Kidney (tissue), 14 donors: ENCODE results near the gene IFNGR1. TPM values are rescaled to one million over a fixed set of nuclear protein-coding genes. Genes with fewer than 3 reads are reported as not detected.

Source experiments
- DNase-seq, 5 donors: peaks; one replicate each; pipeline ENCODE4 v3.0.0-alpha.2; 2013 to 2020
- FAIRE-seq: peaks from 2 replicates; lab custom pipeline; 2012; peaks lifted over from hg19 to GRCh38; lab: Jason Lieb, UNC
- H3K27ac ChIP-seq, 2 donors: one replicate each; pipeline ENCODE4 v1.7.0; 2013; ENCODE audit warnings: low read depth in 2 of 2, low read length in 2 of 2, inconsistent platforms in 1 of 2
- H3K27me3 ChIP-seq: one replicate; pipeline ENCODE4 v1.7.1; 2013; ENCODE audit warnings: low read length, inconsistent platforms; ENCODE audit not compliant: control insufficient read depth, insufficient read depth
- H3K36me3 ChIP-seq, 3 donors: one replicate each; pipeline versions ENCODE4 v1.7.0 to v1.7.1; 2013; ENCODE audit warnings: low read length in 3 of 3, control low read depth in 1 of 3, inconsistent platforms in 1 of 3; ENCODE audit not compliant: insufficient read depth in 3 of 3, control insufficient read depth in 2 of 3
- H3K4me1 ChIP-seq, 3 donors: one replicate each; pipeline versions ENCODE4 v1.7.0 to v1.7.1; 2013; ENCODE audit warnings: low read length in 3 of 3, inconsistent platforms in 1 of 3, low read depth in 1 of 3; ENCODE audit not compliant: control insufficient read depth in 2 of 3, insufficient read depth in 2 of 3
- H3K4me3 ChIP-seq, 3 donors: one replicate each; pipeline versions ENCODE4 v1.7.0 to v1.8.1; 2013; ENCODE audit warnings: low read length in 3 of 3, control low read depth in 1 of 3, inconsistent platforms in 1 of 3
- H3K9ac ChIP-seq, 3 donors: one replicate each; pipeline versions ENCODE4 v1.7.0 to v1.7.1; 2013; ENCODE audit warnings: low read length in 3 of 3, control low read depth in 1 of 3, inconsistent platforms in 1 of 3
- H3K9me3 ChIP-seq, 3 donors: one replicate each; pipeline versions ENCODE4 v1.7.0 to v1.7.1; 2013; ENCODE audit warnings: low read length in 3 of 3, control low read depth in 1 of 3, inconsistent platforms in 1 of 3; ENCODE audit not compliant: control insufficient read depth in 2 of 3, insufficient read depth in 1 of 3
- CTCF ChIP-seq: IDR thresholded peaks from 3 replicates; pipeline ENCODE4 v1.5.1; 2012; ENCODE audit warnings: mild to moderate bottlenecking, moderate library complexity, borderline replicate concordance; ENCODE audit not compliant: insufficient read depth; ENCODE audit errors: extremely low read depth
- intact Hi-C: fragments of 100-400 bp; cut with DNase I; formaldehyde crosslinking; loops from one replicate; pipeline ENCODE4 v1.11.1; 2022
- polyA plus RNA-seq: library from polyadenylated mRNA; stranded (reverse); fragments of 350-450 nt; fragmentation: Illumina TruSeq; extraction: RNeasy Lipid Tissue Mini Kit (QIAGEN cat#74804); gene quantifications from one replicate; pipeline ENCODE4 v1.2.3, GENCODE V29; 2014; ENCODE audit warnings: low read depth, low replicate concordance; ENCODE audit not compliant: insufficient read depth
- total RNA-seq: library from RNA; stranded (reverse); fragmentation: NEBNext Ultra II Directional; extraction: Animal tissue kit (Norgen Biotek cat#: 25700); gene quantifications from one replicate; pipeline ENCODE4 v1.2.1, GENCODE V29; 2021
- donor health status: control.
- donor health status: control.
- donor health status: control.
- donor health status: control.
- donor health status: control.
- donor health status: DM: yes; HTN: yes; CAD: no.
- donor health status: Normal renal cell carcinoma (clear cell type).

IFNGR1 gene
- total and polyA plus RNA-seq, 2 donors from 2014 or later: 42.8 to 94.3 TPM

GRCh38 chr6:137191670-137192069 is 27.5 kb downstream of the IFNGR1 start:
- no peak for TF ChIP-seq CTCF
- no peaks in the 10 kb centered on the region for H3K4me1 ChIP-seq
- H3K9me3 ChIP-seq: no peaks in the 10 kb centered on the region
- DNase-seq: peak in 2 of 5 donors; percentile 38 to 66
- no peak overlapping the region for H3K9ac ChIP-seq
- intact Hi-C loops: no loop called here
- FAIRE-seq: no peak
- no peak overlapping the region for H3K27ac ChIP-seq
- no peaks in the 10 kb centered on the region for H3K36me3 ChIP-seq
- no peaks in the 10 kb centered on the region for H3K27me3 ChIP-seq
- no peak overlapping the region for H3K4me3 ChIP-seq

- Histone ChIP-seq H3K4me1 (no peaks in the 10 kb centered on the region), H3K9me3 (no peaks in the 10 kb centered on the region), H3K27me3 (no peaks in the 10 kb centered on the region), H3K4me3 (no peak overlapping the region), H3K9ac (no peak overlapping the region), H3K36me3 (no peaks in the 10 kb centered on the region), H3K27ac (no peak overlapping the region)
- DNase-seq (peak in 2 of 5 donors; percentile 16 to 20), FAIRE-seq (no peak)
- no peak for TF ChIP-seq CTCF
- intact Hi-C loops: no loop called here
Observed at GRCh38 chr6:137191236-137191635, 27.9 kb downstream of the IFNGR1 start.

GRCh38 chr6:137190583-137191094 is 28.5 kb downstream of the IFNGR1 start:
- H3K9ac ChIP-seq: no peak overlapping the region
- DNase-seq (no peak), FAIRE-seq (no peak)
- H3K9me3 ChIP-seq: no peaks in the 10 kb centered on the region
- no peak overlapping the region for H3K27ac ChIP-seq
- H3K4me1 ChIP-seq: no peaks in the 10 kb centered on the region
- H3K27me3 ChIP-seq: no peaks in the 10 kb centered on the region
- H3K36me3 ChIP-seq: no peaks in the 10 kb centered on the region
- intact Hi-C loops: no loop called here
- TF ChIP-seq CTCF: no peak
- H3K4me3 ChIP-seq: no peak overlapping the region

GRCh38 chr6:137188855-137189254 is 30.3 kb downstream of the IFNGR1 start:
- no peak for TF ChIP-seq CTCF
- H3K9ac ChIP-seq: no peak overlapping the region
- FAIRE-seq: no peak
- no peaks in the 10 kb centered on the region for H3K27me3 ChIP-seq
- no peaks in the 10 kb centered on the region for H3K4me1 ChIP-seq
- intact Hi-C loops: no loop called here
- peaks cover 0 to 8% (median 5%) of the 10 kb centered on the region in 3 donors for H3K9me3 ChIP-seq
- H3K4me3 ChIP-seq: no peak overlapping the region
- no peaks in the 10 kb centered on the region for H3K36me3 ChIP-seq
- no peak for DNase-seq
- H3K27ac ChIP-seq: no peak overlapping the region
